Measurements from ENCODE around the gene MRPL53. TPM values are rescaled to one million over a fixed set of nuclear protein-coding genes. Genes with fewer than 3 reads are reported as not detected.
A peak's percentile ranks its signal among the peaks of the same experiment; 100 is the strongest.

Gene MRPL53
- total and polyA plus RNA-seq, 2 of the 13 experiments (the other 11 are each of a cell fraction or from before 2014, with no cell fraction given): 34.3 to 51.9 TPM

DNA sequence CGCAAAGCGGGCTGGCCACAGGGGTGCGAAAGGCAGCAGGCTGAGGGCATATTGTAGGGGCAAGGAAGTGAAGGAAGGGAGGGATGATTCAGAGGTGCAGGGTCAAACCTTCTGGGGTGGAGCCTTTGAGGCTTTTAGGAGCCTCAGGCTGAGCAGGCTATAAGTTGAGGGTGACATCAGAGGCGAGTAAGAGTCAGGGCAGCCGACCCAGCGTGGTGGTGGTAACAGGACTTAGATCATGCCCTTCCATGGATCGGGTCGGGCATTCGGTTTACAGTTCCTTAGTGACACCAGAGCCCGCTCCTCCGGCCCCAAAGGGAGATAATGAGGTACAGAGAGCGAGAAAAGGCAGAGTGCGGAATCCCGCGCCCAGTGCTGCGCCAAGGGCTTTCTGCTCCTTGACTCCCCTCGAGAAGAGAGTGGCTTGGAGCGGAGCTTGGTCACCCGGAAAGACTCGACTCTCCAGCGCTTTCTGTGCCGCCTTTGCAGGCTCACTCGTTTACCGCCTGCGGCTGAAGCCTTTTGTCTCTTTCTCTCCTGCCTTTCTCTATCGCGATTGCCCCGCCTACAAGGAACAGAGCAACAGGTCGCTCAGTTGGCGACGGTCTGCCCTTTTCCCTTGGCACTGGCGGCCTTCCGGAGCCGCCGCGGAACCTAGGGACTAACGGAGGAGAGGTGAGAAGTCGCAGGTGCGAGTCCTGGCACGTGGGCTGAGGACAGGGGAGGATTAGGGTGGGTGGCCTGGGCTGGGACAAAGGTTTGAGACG lies 26.2 kb upstream of the MRPL53 start (continued):
- peak; percentile 8 for TF ChIP-seq HNRNPH1 (optimal IDR thresholded peaks at IDR 0.05; ENCODE audit: low read depth, low read length)
- no peak for TF ChIP-seq ZNF468 (CRISPR knock-in tag; IDR thresholded peaks at IDR 0.05)
- TF ChIP-seq, protein P1, sequence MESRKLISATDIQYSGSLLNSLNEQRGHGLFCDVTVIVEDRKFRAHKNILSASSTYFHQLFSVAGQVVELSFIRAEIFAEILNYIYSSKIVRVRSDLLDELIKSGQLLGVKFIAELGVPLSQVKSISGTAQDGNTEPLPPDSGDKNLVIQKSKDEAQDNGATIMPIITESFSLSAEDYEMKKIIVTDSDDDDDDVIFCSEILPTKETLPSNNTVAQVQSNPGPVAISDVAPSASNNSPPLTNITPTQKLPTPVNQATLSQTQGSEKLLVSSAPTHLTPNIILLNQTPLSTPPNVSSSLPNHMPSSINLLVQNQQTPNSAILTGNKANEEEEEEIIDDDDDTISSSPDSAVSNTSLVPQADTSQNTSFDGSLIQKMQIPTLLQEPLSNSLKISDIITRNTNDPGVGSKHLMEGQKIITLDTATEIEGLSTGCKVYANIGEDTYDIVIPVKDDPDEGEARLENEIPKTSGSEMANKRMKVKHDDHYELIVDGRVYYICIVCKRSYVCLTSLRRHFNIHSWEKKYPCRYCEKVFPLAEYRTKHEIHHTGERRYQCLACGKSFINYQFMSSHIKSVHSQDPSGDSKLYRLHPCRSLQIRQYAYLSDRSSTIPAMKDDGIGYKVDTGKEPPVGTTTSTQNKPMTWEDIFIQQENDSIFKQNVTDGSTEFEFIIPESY (CRISPR knock-in tag; IDR thresholded peaks at IDR 0.05): peak; percentile 60; the same call in 1 of the 2 replicates
- TF ChIP-seq TSC22D2 (CRISPR knock-in tag; IDR thresholded peaks at IDR 0.05; ENCODE audit: borderline replicate concordance): no peak
- no peak for TF ChIP-seq TOE1 (CRISPR knock-in tag; IDR thresholded peaks at IDR 0.05)
- TF ChIP-seq MTA1 (CRISPR knock-in tag; IDR thresholded peaks at IDR 0.05; ENCODE audit: borderline replicate concordance): 0 out of 2 replicates have a peak, but pooled peaks have one; percentile 2
- 0 out of 2 replicates have a peak, but pooled peaks have one; percentile 9 for TF ChIP-seq SALL1 (CRISPR knock-in tag; IDR thresholded peaks at IDR 0.05)
- TF ChIP-seq SATB2 (CRISPR knock-in tag; IDR thresholded peaks at IDR 0.05): no peak
- TF ChIP-seq ZNF703 (CRISPR knock-in tag; IDR thresholded peaks at IDR 0.05; ENCODE audit: borderline replicate concordance): 0 out of 2 replicates have a peak, but pooled peaks have one; percentile 1
- TF ChIP-seq PHF5A (CRISPR knock-in tag; IDR thresholded peaks at IDR 0.05; ENCODE audit: low read depth, unreplicated experiment): no peak
- TF ChIP-seq, protein P2, sequence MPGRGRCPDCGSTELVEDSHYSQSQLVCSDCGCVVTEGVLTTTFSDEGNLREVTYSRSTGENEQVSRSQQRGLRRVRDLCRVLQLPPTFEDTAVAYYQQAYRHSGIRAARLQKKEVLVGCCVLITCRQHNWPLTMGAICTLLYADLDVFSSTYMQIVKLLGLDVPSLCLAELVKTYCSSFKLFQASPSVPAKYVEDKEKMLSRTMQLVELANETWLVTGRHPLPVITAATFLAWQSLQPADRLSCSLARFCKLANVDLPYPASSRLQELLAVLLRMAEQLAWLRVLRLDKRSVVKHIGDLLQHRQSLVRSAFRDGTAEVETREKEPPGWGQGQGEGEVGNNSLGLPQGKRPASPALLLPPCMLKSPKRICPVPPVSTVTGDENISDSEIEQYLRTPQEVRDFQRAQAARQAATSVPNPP (CRISPR knock-in tag; IDR thresholded peaks at IDR 0.05): no peak
- peak; percentile 45; the same call in 1 of the 2 replicates for TF ChIP-seq ZMYM4 (CRISPR knock-in tag; IDR thresholded peaks at IDR 0.05)
- TF ChIP-seq ZNF850 (CRISPR knock-in tag; conservative IDR thresholded peaks at IDR 0.05): 0 out of 2 replicates have a peak, but pooled peaks have one; percentile 7
- no peak for TF ChIP-seq ZNF674 (CRISPR knock-in tag; IDR thresholded peaks at IDR 0.05; ENCODE audit: low read depth)
- no peak for TF ChIP-seq ZNF383 (CRISPR knock-in tag; IDR thresholded peaks at IDR 0.05; ENCODE audit: borderline replicate concordance)
- TF ChIP-seq ZNF510 (CRISPR knock-in tag; IDR thresholded peaks at IDR 0.05; ENCODE audit: low read depth): no peak
- TF ChIP-seq SAP130 (CRISPR knock-in tag; IDR thresholded peaks at IDR 0.05; ENCODE audit: low read depth): 0 out of 2 replicates have a peak, but pooled peaks have one; percentile 9
- 0 out of 2 replicates have a peak, but pooled peaks have one; percentile 5 for TF ChIP-seq DNMT1 (CRISPR knock-in tag; IDR thresholded peaks at IDR 0.05)
- no peak for TF ChIP-seq ZNF354B (CRISPR knock-in tag; IDR thresholded peaks at IDR 0.05)
- no peak for TF ChIP-seq ZFAT (CRISPR knock-in tag; conservative IDR thresholded peaks at IDR 0.05)
- TF ChIP-seq PHF8 (CRISPR knock-in tag; IDR thresholded peaks at IDR 0.05): peak; percentile 48
- no peak for TF ChIP-seq HOXA5 (CRISPR knock-in tag; IDR thresholded peaks at IDR 0.05)
- TF ChIP-seq SSRP1 (CRISPR knock-in tag; IDR thresholded peaks at IDR 0.05): no peak
- TF ChIP-seq, protein P3, sequence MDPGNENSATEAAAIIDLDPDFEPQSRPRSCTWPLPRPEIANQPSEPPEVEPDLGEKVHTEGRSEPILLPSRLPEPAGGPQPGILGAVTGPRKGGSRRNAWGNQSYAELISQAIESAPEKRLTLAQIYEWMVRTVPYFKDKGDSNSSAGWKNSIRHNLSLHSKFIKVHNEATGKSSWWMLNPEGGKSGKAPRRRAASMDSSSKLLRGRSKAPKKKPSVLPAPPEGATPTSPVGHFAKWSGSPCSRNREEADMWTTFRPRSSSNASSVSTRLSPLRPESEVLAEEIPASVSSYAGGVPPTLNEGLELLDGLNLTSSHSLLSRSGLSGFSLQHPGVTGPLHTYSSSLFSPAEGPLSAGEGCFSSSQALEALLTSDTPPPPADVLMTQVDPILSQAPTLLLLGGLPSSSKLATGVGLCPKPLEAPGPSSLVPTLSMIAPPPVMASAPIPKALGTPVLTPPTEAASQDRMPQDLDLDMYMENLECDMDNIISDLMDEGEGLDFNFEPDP (CRISPR knock-in tag; conservative IDR thresholded peaks at IDR 0.05): 0 out of 2 replicates have a peak, but pooled peaks have one; percentile 85

All from HepG2 (cell line).